HG02973 (cell line): ENCODE data around the gene ARID1B.

ENCODE experiments used
- ATAC-seq: cut with Tn5 transposase; IDR thresholded peaks from one replicate; pipeline ENCODE4 v1.9.1; 2021; ENCODE audit warnings: moderate library complexity; ENCODE audit not compliant: unreplicated experiment

The ARID1B gene

DNA sequence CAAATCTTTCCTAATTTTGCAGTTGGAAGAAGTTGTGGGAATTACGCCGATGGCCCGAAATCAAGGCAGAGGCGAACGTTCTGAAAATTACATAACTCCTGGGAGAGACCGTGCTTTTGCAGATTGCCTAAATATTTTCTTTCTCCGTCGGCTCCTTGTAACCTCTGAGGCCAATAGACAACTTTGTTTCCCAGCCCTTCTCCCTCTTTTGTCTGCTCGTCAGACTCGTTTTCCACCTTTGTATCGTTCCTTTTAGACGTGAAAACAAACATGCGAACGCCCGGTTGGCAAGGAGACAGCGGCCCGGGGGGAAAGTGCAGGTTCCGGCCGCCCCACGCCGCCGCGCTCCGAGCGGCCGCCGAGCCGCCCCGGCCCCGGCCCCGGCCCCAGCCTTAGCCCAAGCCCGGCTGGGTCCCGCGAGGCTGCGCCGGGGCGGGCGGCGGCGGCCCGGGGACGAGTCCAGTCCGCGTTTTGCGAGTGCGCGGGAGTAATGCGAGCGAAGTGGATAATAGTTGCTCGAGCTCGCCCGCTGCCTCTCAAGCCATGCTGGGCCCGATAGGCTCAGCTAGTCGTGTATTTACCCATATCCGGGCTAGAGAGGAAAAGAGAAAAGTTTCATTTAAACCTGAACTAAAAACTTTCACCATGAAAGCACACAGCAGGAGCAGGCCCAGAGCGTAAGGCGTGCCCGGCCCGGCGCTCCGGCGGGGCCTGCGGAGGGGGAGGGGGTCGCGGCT is at the start of gene ARID1B:
TSS of gene ARID1B (plus strand) at position 539 of the 737 bp plus-strand sequence. CDS start 303 bp downstream, outside the sequence.
- ATAC-seq, result peak; percentile 48

DNA sequence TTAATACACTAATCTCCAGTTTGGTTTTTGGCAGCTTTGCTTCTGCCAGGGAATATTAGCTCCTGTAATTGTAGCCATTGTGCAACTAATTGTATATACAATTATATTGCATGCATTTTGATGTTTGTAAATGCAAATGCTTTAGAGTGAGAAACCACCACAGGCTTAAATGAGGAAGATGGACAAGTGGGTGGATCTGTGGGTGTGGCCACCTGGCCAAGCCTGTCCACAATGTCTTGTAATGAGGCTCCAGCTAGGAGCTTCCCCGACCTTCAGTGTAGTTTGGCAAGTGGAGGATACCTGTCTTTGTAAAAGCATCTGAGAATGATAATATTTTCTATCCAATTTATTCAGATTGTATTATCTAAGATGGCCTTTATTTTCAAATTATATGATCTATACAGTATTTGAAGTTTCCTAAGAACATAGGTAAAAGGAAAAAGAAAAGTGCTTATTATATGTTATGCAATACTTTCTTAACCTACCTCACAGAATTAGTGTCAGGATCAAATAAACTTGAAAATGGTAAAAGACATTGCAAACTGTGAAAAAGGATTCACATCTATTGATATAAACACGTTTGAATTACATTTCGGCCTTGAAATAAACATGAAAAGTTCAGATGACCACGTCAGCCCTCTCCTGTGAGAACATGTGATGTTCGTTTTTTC is 49.3 kb upstream of the ARID1B start:
- ATAC-seq, result no peak

- ATAC-seq, result peak; percentile 48
Observed at GRCh38 chr6:156729248-156729647, 47.9 kb upstream of the ARID1B start.

DNA sequence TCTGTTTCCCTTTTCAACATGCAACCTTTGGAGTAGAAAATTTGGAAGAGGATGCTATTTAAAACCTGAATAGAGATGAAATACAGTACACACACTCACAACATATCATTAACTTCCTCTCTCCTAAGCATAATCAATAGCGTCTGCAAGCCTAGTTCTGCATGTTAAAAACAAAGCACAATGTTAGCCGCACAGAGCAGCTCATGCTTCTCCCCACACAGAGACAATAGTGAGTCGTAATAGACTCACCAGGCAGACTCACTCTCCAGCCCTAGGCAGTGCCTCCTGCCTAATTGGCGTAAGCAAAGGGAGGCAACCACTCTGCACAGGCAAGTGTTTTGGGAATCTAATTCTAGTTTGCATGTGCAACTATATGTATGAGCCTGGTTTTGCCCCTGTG is 45.8 kb upstream of the ARID1B start:
- no peak for ATAC-seq

DNA sequence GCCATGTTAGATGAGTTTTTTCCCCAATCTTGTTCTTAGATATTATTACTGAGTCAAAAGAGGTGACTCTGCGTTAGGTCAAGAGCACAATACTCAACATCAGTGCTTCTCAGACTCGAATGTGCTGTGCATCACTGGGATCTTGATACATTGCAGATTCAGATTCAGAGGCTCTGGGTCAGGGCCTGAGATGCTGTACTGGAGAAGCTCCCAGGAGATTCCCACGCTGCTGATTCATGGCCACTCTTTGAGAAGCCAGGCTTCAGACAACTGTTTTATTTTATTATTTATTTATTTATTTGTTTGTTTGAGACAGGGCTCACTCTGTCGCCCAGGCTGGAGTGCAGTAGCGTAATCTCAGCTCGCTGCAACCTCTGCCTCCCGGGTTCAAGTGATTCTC is 41.4 kb upstream of the ARID1B start:
- ATAC-seq, result no peak

GRCh38 chr6:156740604-156741003 is 36.6 kb upstream of the ARID1B start:
- no peak for ATAC-seq

- peak; percentile 62 for ATAC-seq
Observed at GRCh38 chr6:156741287-156742073, 35.7 kb upstream of the ARID1B start.

DNA sequence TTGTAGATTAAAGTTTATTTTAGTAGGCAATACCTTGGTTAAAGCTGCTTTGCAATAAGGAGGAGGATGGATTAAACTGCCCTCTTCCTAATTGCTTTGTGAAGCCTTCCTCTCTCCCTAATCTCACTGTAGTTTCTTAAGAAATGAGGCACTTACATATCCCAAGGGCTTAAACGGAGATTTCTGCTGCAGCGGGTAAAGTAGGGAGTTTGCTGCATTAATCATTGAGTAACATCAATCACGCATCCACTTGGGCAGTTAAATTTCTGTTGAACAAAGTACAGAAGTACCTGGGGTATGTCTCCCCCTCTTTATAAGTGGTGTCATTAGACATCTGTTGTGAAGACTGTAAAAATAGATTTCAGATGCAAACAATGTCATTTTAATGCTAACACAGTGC is 29.5 kb upstream of the ARID1B start:
- ATAC-seq, result no peak

- ATAC-seq, result no peak
Observed at GRCh38 chr6:156748504-156748903, 28.7 kb upstream of the ARID1B start.

- no peak for ATAC-seq
Observed at GRCh38 chr6:156752666-156753301, 24.4 kb upstream of the ARID1B start.

GRCh38 chr6:156756630-156757610 is 20.3 kb upstream of the ARID1B start:
- no peak for ATAC-seq

DNA sequence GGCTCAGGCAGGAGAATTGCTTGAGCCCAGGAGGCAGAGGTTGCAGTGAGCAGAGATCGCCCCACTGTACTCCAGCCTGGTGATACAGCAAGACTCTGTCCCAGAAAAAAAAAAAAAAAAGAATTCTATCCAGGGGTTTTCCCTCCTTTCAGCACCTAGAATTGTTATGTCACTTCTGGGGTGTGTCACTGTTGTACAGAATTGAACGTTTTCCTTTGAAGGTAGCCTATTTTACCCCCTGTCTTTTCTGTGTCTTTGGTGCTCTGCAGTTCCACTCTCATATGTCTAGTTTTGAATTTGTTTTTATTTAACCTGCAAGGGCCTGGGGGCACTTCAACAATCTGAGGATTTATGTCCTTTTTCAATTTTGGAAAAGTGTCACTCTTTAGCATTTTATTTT is 19.3 kb upstream of the ARID1B start:
- no peak for ATAC-seq

DNA sequence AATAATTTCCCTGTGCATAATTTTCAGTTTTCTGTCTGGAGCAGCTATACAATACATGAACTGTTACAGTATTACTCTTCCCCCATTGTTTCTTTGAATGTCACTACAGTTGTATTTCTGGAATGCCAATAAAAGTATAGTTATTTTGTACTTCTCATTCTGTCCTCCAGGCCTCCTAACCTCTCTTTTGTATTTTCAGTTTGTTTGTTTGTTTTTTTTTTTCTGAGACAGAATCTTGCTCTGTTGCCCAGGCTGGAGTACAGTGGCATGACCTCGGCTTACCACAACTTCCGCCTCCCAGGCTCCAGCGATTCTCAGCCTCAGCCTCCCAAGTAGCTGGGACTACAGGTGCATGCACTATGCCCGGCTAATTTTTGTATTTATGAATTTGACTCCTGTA is 16.8 kb upstream of the ARID1B start:
- ATAC-seq, result no peak

DNA sequence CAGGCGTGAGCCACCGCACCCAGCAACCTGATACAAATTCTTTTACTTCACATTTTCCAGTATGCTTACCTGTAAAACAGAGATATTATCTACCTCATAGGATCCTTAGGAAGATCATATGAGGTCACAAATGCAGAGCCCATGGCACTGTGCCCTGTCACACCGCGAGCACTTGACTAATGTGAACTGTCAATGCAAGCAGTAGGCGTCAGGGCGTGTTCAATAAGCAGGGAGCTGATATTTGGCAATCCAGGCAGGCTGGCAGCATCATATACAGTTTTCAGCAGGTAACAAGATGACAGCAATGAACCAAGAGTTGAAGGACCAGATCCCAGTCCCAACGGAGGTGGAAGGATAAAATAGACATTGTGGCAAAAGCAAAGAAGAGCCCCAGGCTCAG is 14.6 kb upstream of the ARID1B start:
- no peak for ATAC-seq

- no peak for ATAC-seq
Observed at GRCh38 chr6:156765117-156765516, 12.1 kb upstream of the ARID1B start.

DNA sequence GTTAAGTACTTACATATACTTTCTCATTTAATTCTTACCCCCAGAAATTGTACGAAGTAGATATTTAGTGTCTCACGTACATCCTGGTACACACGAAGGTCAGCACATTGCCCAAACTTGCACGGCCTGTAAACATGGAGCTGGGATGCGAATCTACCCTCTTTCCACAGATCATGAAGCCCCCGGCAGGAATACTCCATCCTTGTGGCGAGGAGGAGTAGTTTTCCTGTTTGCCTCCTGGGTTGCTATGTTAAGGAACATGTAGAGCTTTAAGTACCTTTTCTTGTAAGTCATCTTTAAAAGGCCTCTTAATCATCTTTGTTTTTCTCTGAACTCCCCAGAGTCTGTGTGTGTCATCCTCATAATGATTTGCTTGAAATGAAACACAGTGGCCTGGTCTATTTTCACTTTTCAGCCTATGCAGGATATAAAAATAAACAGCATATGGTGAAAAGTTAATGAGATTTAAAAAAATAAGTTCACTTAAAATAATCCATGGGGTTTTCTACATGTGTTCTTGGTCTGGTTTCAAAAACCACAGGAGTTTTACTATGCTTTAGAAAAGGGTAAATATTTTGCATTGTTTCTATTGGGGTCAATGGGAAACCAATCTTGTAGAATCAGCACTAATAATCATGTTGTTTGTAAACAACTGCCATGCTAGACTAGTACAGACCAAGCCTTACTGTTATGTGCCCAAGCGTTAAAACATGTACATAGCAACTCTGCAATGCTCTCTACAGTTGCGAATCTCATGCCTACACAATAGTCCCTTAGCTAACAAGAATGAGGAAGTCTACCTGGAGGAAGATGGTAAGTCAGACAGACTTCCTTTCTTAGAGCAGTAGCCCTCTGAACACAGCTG is 9.3 kb upstream of the ARID1B start:
- ATAC-seq, result peak; percentile 94

DNA sequence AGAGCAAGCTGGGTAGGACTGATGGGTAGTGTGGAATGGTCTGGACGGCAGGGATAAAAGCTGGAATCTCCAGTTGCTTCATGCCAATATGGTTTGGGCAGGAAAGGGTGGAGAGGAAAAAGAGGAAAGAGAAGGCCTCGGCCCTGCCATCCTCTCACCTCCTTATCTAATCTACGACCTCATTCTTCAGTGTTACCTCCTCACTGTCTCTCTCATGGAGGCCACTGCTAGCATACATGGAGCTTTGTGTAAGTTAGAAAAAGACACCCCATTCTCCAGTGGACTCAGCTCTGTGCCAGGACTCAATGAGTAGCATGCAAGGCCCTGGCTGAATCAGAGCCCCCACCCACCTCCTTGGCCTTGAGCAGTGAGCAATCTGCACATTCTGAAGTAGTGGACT is 6.1 kb upstream of the ARID1B start:
- ATAC-seq, result no peak

GRCh38 chr6:156771761-156772160 is 5.4 kb upstream of the ARID1B start:
- ATAC-seq, result no peak

DNA sequence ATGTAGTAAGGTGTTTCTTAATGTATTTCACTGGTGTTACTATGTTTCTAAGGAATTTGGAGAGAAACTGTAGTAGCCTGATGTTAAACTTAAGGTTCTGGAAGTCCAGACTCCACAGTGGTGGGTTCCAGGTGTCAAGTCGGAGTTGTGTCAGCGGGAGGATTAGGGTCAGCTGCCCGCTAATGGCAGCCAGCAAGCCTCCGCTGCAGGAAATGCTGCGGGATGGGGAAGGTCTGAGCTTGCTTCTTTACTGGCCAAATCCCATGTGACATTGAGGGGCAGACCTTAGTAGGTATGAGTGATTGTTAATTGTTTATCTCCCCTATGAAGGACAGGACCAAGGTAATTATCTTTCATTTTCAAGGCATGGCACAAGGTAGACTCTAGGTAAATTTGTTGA is 3.7 kb upstream of the ARID1B start:
- ATAC-seq, result no peak
